Suprapubic skin (tissue), 3 donors: ENCODE results near the gene TPSB2.

ENCODE experiments used
- CTCF ChIP-seq, 2 donors: fragments of 200-600 bp in 1 of 2; fragments of 450-650 bp in 1 of 2; sonication (generic) in 1 of 2; IDR thresholded peaks; one replicate each; pipeline ENCODE4 v1.5.1; 2016 to 2019; ENCODE audit warnings: antibody characterized with exemption in 2 of 2, mild to moderate bottlenecking in 1 of 2, moderate library complexity in 1 of 2
- POLR2A ChIP-seq, 2 donors: fragments of 450-650 bp; IDR thresholded peaks; one replicate each; pipeline ENCODE4 v1.6.1; 2017; ENCODE audit warnings: antibody characterized with exemption in 2 of 2, mild to moderate bottlenecking in 2 of 2, moderate library complexity in 2 of 2

- TF ChIP-seq CTCF (IDR thresholded peaks at IDR 0.05): no peak
- TF ChIP-seq POLR2A (IDR thresholded peaks at IDR 0.05): no peak
These were observed 8.0 kb upstream of the TPSB2 start for GRCh38 chr16:1237990-1238389.
